HG03575 (cell line): ENCODE results near the gene GIGYF2.
"Not testable (repeated sequence)": the region's sequence is repeated elsewhere in the genome, so short reads cannot be mapped to it uniquely, and the experiment has no call there.

ENCODE experiments used
- ATAC-seq: cut with Tn5 transposase; IDR thresholded peaks from one replicate; pipeline ENCODE4 v1.9.1; 2021; ENCODE audit not compliant: unreplicated experiment, insufficient number of reproducible peaks, low FRiP score; ENCODE audit errors: extremely low read depth

The GIGYF2 gene

DNA sequence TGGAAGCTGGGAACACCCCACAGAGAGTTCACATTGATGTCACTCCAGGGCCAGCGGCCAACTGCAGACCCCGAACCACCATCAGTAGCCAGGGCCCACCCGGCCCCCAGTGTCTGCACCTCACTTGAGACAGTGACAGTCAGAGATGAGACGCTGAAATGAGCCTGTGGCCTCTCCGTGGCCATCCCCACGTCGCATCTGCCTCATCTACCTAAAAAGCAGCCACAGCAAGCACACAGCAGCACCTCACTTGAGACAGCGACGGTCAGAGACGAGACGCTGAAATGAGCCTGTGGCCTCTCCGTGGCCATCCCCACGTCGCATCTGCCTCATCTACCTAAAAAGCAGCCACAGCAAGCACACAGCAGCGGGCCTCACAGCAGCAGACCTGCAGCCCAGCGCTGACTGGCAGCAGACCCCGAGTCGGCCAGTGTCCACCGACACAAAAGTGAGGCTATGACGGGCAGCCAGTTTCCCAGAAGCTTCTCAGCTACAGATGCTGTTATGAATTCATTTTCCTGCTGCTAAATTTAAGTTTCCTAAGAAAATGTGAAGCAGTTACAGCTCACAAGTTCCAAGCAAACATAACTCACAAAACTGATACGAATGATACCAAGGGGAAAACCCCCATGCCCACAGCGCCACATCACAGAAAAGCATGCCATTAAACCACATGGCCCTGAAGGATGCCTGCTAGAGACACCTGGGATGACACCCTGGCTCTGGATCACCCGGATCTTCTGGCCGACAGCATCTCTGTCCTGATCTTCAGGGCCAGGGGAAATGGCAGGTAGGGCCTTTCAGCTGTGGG is 200.7 kb downstream of the GIGYF2 start:
- no peak for ATAC-seq

DNA sequence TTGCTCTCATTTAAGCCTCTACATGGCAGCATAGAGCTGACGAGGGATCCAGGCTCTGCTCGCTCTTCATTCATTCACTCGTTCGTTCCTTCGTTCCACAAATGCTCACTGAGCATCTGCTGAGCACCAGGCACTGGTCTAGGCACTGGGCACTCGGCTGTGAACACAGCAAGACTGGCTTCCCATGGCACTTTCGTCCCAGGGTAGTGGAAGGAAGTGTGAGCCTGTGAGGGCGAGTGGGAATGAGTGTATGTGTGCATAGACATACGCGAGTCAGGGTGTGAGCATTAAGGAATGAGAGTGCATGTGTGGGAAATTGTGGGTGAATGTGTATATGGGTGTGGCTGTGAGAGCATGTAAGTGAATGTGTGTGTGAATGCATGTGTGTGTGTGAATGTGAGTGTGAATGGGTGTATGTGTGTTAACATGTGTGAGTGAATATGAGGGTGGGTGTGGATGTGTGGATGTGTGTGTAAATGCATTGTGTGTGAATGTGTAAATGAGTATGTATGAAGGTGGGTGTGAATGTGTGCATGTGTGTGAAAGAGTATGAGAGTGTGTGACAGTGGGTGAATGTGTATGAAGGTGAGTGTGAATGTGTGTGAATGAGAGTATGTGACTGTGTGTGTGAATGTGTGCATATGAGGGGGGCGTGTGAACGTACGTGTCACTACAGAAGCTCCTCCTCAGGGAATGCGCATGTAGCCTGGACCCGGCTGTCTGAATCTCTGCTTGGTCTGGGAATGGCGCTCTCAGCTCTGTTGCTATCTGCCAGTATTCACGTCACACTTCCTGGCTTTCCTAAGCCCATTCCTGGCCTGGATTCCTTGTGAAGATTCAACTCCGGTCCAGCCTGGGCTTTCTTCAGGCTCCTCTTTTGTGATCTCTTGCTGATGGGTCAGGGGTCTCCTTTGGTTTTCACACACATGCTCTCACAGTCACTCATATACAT is 201.7 kb downstream of the GIGYF2 start:
- ATAC-seq: no peak

DNA sequence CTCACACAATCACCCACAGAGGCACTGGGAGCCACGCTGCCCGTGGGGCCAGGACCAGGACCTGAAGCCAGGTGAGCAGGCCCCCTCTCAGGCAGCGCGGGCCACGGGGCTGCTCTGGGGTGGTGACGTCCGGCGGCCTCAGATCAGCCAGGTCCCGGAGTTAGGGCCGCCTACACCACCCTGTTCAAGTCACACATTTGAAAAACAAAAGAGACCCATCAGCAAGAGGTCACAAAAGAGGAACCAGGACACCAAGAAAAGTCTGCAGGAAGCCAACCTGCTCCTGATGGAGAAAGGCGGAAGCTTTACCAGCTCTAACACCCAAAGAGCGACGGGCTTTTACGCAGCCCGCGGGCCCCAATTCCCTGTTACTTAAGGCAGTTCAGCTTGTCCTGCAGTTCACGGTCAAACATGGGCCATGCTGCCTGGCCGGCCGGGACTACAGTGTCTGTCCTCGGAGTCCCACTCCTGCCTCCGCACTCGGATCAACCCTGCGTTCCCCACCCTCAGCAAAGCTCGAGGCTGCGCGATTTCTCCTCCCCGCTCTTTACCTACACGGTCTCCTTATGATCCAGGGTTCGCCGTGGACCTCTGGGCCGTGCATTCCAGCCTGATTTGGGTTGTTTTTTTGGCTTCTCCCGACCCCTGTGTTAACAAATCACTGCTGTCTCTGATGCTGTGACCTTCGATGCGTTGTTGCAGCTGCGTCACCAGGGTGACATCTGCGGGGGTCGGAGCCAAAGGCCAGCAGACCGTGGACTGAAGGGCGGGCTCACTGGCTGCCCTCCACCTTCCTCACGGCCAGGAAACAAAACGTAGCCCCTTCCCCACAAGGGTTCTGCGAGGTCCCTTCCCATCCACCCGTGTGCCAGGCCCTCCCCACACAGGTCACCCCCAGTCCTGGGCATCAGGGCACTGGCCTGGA is 203.9 kb downstream of the GIGYF2 start:
- no peak for ATAC-seq

DNA sequence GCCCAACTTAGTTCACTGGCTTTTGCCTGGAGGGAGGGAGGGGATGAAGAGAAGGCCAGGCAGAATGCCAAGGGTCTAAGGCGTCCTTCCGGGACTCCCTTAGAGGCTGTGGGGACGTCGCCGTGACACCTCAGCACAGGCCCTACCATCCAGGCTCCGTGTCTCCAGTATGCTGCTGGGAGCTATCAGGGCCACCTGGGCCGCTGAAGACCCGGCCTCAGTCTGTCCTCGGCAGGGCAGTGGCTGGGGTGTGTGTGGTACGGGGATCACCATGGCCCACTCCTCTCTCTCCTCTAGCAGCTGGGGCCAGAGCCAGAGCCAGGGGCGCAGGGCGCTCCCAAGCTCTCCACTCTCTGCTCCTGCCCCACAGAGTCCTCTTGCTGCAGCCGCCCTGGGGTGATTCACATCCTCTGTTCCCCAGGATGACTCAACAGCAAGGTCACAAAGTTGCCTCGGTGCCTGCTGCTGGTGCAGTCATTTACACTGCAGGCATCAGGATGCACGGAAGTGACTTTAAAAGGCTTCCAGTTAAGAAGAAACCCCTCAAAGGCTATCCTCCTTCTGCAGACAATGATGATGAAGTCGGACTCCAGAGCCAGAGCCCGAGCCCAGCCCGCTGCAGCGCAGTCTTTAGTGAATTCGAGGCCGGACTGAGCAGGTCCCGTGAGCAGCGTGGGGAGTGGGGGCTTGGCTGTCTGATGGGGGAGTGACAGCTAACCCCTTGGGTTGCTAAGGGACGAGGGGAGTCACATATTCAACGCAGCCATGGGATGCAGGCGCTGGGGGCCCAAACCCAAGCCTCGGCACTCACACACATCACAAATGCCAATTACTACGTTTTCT is 204.8 kb downstream of the GIGYF2 start:
- no peak for ATAC-seq

DNA sequence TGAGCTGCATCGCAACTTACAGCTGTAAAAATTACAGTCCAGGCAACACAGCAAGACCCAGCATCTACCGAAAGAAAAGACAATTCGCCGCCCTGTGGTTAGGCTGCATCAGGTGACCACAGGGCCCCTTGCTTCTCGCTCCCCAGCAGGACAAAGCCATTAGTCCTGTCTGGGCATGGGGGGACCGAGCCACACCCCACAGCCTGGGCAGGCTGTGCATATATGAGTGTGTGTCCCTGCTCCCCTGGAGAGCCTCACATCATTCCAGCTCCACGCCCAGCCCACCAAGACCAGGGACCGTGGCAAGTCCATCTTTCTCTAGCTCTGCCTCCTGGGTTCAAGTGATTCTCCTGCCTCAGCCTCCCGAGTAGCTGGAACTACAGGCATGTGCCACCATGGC is 206.9 kb downstream of the GIGYF2 start:
- no peak for ATAC-seq

DNA sequence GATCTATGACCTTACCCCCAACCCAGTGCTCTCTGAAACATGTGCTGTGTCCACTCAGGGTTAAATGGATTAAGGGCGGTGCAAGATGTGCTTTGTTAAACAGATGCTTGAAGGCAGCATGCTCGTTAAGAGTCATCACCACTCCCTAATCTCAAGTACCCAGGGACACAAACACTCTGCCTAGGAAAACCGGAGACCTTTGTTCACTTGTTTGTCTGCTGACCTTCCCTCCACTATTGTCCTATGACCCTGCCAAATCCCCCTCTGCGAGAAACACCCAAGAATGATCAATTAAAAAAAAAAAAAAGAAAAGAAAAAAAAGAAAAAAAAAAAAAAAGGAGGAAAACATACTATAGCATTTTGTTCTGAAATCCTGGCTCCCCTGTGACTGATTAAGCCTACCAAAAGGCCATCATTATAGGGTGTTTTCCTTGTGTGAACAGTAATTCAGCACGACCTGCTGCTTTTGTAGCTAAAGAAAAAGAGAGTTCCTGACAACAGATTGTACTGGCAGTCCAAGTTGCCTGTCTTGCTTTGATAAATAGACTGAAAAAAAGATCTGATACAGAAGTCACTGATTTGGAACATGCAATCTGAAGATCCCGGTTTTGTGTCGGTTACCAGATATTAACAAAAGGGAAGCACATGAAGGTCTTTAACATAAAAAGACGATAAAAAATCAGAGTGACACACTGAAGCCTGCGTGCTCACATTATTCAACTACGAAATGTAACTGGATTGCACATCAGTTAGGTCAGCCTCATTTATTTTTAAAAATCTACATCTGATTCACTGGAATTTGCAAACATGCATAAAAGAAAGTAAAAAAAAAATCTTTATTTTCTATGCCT is 210.0 kb downstream of the GIGYF2 start:
- ATAC-seq: not testable (repeated sequence)

DNA sequence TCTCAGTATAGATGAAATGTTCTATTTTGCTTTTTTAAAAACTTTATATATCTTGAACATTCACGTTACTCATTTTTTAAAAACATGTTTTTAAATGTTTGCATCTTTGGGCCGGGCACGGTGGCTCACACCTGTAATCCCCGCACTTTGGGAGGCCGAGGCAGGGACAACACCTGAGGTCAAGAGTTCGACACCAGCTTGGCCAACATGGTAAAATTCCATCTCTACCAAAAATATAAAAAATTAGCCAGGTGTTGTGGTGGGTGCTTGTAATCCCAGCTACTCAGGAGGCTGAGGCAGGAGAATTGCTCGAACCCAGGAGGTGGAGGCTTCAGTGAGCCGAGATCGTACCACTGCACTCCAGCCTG is 210.6 kb downstream of the GIGYF2 start:
- ATAC-seq: not testable (repeated sequence)

DNA sequence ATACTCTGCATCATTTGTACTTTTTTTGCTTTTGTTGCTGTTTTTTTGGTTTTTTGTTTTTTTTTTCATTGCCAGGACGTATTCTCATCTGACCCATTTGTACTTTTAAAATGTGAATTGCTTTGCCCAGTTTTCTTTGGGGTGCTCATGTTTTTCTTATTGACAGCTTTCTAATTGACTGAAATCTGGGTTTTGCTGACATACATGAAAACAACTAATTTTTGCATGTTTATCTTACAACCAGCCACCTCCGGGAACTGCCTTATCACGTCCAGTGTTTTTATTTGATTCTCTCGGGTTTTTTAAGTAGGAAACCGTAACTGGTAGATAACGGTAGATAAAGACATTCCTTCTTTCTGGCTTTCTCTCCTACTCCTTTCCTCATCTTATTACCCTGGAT is 211.6 kb downstream of the GIGYF2 start:
- no peak for ATAC-seq
